Sigmoid colon (tissue), 7 donors: ENCODE results near the gene GAS5. TPM values are rescaled to one million over a fixed set of nuclear protein-coding genes. Genes with fewer than 3 reads are reported as not detected.

ENCODE experiments used
- DNase-seq: peaks from one replicate; pipeline ENCODE4 v3.0.0-alpha.2; 2019
- H3K27ac ChIP-seq, 4 donors: fragments of 200-600 bp; sonication (generic); one replicate each; pipeline ENCODE4 v1.5.1; 2016 to 2019; ENCODE audit warnings: mild to moderate bottlenecking in 1 of 4
- H3K27me3 ChIP-seq, 3 donors: fragments of 200-600 bp; sonication (generic); one replicate each; pipeline ENCODE4 v1.5.1; 2019; ENCODE audit warnings: mild to moderate bottlenecking in 1 of 3
- H3K36me3 ChIP-seq, 4 donors: fragments of 200-600 bp; sonication (generic); one replicate each; pipeline ENCODE4 v1.5.1; 2016 to 2019
- H3K4me1 ChIP-seq, 4 donors: fragments of 200-600 bp; sonication (generic); one replicate each; pipeline ENCODE4 v1.5.1; 2017 to 2019
- H3K4me3 ChIP-seq, 4 donors: fragments of 200-600 bp; sonication (generic); one replicate each; pipeline ENCODE4 v1.5.1; 2017 to 2019; ENCODE audit warnings: mild to moderate bottlenecking in 2 of 4, moderate library complexity in 1 of 4
- H3K9me3 ChIP-seq, 4 donors: fragments of 200-600 bp in 3 of 4; sonication (generic) in 3 of 4; one replicate each; pipeline versions ENCODE4 v1.5.1 to v1.6.1; 2013 to 2019
- CTCF ChIP-seq, 4 experiments: fragments of 450-650 bp in 3 of 4; fragments of 200-600 bp in 1 of 4; IDR thresholded peaks; one replicate each; pipeline ENCODE4 v1.5.1; 2016 to 2019; ENCODE audit warnings: antibody characterized with exemption in 4 of 4, mild to moderate bottlenecking in 3 of 4, moderate library complexity in 2 of 4
- EP300 ChIP-seq, 4 donors: sonication (generic); formaldehyde crosslinking; IDR thresholded peaks; one replicate each; pipeline ENCODE4 v1.6.1; 2017; ENCODE audit warnings: antibody characterized with exemption in 4 of 4
- POLR2A ChIP-seq, 2 donors: fragments of 450-650 bp; IDR thresholded peaks; one replicate each; pipeline ENCODE4 v1.6.1; 2016; ENCODE audit warnings: antibody characterized with exemption in 2 of 2, mild to moderate bottlenecking in 2 of 2, moderate library complexity in 2 of 2
- POLR2AphosphoS5 ChIP-seq, 4 donors: sonication (generic); formaldehyde crosslinking; IDR thresholded peaks; one replicate each; pipeline ENCODE4 v1.6.1; 2017; ENCODE audit warnings: antibody characterized with exemption in 4 of 4
- WGBS, 2 donors: extraction: QIAGEN DNeasy Blood & Tissue Kit; methylation state at CpG; one replicate each; pipeline ENCODE4 v1.1.7; 2013; 5-methylcytosine and 5-hydroxymethylcytosine counted together
- intact Hi-C: fragments of 100-400 bp; cut with DNase I; formaldehyde crosslinking; loops from one replicate; pipeline ENCODE4 v1.15.1; 2023
- polyA plus RNA-seq, 3 donors: library from polyadenylated mRNA; stranded (reverse); fragments of 200-250 nt; gene quantifications; one replicate each; pipeline ENCODE4 v1.2.3, GENCODE V29; 2013
- total RNA-seq, 4 donors: library from RNA; depleted of rRNA; stranded (reverse); fragments of >200 nt; gene quantifications; one replicate each; pipeline ENCODE4 v1.1.0, GENCODE V29; 2016
- donor health status: healthy with polysubstance abuse.
- donor health status: Bipolar disorder and iron deficiency.
- donor health status: healthy.

GAS5 gene
- total and polyA plus RNA-seq, 7 donors: 323 to 804 (median 489) TPM

GRCh38 chr1:173832748-173833147, 35.0 kb downstream of the GAS5 start:
- 95 to 100% methylated on average over 1 of the region's 1 CpG for WGBS, 2 donors
- Histone ChIP-seq H3K36me3 (peaks cover 4 to 72% (median 21%) of the 10 kb centered on the region in 4 donors), H3K4me3 (no peak overlapping the region), H3K4me1 (no peaks in the 10 kb centered on the region), H3K27ac (no peak overlapping the region), H3K9me3 (no peaks in the 10 kb centered on the region), H3K27me3 (no peaks in the 10 kb centered on the region)
- no peak for DNase-seq
- TF ChIP-seq POLR2AphosphoS5 (IDR thresholded peaks at IDR 0.05) (no peak), EP300 (IDR thresholded peaks at IDR 0.05) (no peak), POLR2A (IDR thresholded peaks at IDR 0.05) (no peak), CTCF (IDR thresholded peaks at IDR 0.05) (no peak)
- intact Hi-C loops: no loop called here

- TF ChIP-seq POLR2A (IDR thresholded peaks at IDR 0.05) (no peak), POLR2AphosphoS5 (IDR thresholded peaks at IDR 0.05) (no peak), CTCF (IDR thresholded peaks at IDR 0.05) (no peak), EP300 (IDR thresholded peaks at IDR 0.05) (no peak)
- Histone ChIP-seq H3K27me3 (no peaks in the 10 kb centered on the region), H3K4me1 (peaks cover 0 to 22% (median 18%) of the 10 kb centered on the region in 4 donors), H3K36me3 (peaks cover 0 to 23% (median 10%) of the 10 kb centered on the region in 4 donors), H3K9me3 (no peaks in the 10 kb centered on the region), H3K27ac (no peak overlapping the region), H3K4me3 (no peak overlapping the region)
- DNase-seq: no peak
- 95 to 96% methylated on average over 2 of the region's 2 CpGs for WGBS, 2 donors
- intact Hi-C loops: no loop called here
These were observed 40.2 kb downstream of the GAS5 start for GRCh38 chr1:173827611-173828010.

- peak; percentile 99 for DNase-seq
- peak within 1 kb of the TSS; percentile 55 to 78 (median 69) for H3K4me3 ChIP-seq
- no peaks in the 10 kb centered on the region for H3K9me3 ChIP-seq
- TF ChIP-seq EP300 (IDR thresholded peaks at IDR 0.05) (peak in 1 of 4 donors; percentile 2), POLR2AphosphoS5 (IDR thresholded peaks at IDR 0.05) (peak; percentile 20 to 71 (median 66)), POLR2A (IDR thresholded peaks at IDR 0.05) (no peak), CTCF (IDR thresholded peaks at IDR 0.05) (no peak)
- 0% methylated on average over 55 of the region's 55 CpGs for WGBS, 2 donors
- peak within 1 kb of the TSS; percentile 87 to 92 (median 91) for H3K27ac ChIP-seq
- H3K36me3 ChIP-seq: peaks cover 0 to 1% (median 0%) of the 10 kb centered on the region in 4 donors
- H3K4me1 ChIP-seq: peaks cover 0 to 25% (median 19%) of the 10 kb centered on the region in 4 donors
- no peaks in the 10 kb centered on the region for H3K27me3 ChIP-seq
- intact Hi-C loops: loop anchor here (1.0 to 5.0 kb wide), 4 partner anchors 44 to 1080 kb away; partner anchors contain the start of genes KLHL20 and ZBTB37
These were observed 43.3 kb downstream of the GAS5 start, which contains the start of the genes CENPL and DARS2 for GRCh38 chr1:173824315-173825081. Gene CENPL, minus strand, starts transcription at chr1:173824883. Its CDS starts 13,584 bp downstream, at chr1:173811299. Gene DARS2, plus strand, starts transcription at chr1:173824673. Its CDS starts 557 bp downstream, at chr1:173825230.

DNA sequence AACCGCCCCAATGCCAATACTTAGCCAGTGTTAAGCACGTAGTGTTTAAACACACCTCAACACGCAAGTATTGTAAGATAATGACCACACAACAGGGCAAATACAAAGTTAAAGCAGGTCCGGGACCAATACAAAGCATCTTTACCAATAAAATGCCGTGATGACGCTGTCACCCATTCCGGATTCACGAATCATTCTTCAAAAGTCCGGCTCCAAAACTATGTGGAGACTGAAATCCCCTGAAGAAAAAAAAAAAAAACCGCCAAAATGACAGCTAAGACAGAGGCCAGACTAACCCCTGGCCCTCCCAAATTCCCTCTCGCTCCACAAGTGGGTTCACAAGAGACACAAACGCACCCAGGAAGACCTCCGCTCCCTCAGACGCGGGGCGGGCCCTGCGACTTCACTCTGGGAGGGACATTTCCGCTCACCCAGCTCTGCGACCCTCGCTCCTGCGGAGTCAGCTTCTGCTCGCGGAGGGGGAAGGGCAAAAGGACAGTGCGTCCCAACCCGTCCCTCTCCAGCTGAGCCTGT, 43.9 kb downstream of the GAS5 start:
- intact Hi-C loops: loop anchor here (1.0 to 5.0 kb wide), 4 partner anchors 45 to 1079 kb away; partner anchors contain the start of genes KLHL20 and ZBTB37
- Histone ChIP-seq H3K9me3 (no peaks in the 10 kb centered on the region), H3K36me3 (peaks cover 0 to under 1% (median 0%) of the 10 kb centered on the region in 4 donors), H3K4me3 (peak overlapping the region; percentile 55 to 78 (median 69)), H3K27me3 (no peaks in the 10 kb centered on the region), H3K4me1 (peaks cover 0 to 25% (median 19%) of the 10 kb centered on the region in 4 donors), H3K27ac (peak overlapping the region; percentile 87 to 92 (median 91))
- TF ChIP-seq EP300 (IDR thresholded peaks at IDR 0.05) (no peak), POLR2AphosphoS5 (IDR thresholded peaks at IDR 0.05) (no peak), CTCF (IDR thresholded peaks at IDR 0.05) (no peak), POLR2A (IDR thresholded peaks at IDR 0.05) (no peak)
- WGBS, 2 donors: 0 to 1% methylated on average over 25 of the region's 25 CpGs
- no peak for DNase-seq
